Coronary artery (tissue), 2 donors: ENCODE data around the gene ARL3.
A peak's percentile ranks its signal among the peaks of the same experiment; 100 is the strongest.

Experiments
- DNase-seq: peaks from one replicate; pipeline ENCODE4 v3.0.0-alpha.2; 2017; ENCODE audit warnings: low spot score
- H3K27ac ChIP-seq, 2 donors: fragments of 200-600 bp; sonication (generic); one replicate each; pipeline ENCODE4 v1.5.1; 2016 to 2019
- H3K4me3 ChIP-seq: fragments of 200-600 bp; sonication (generic); 2 replicates; pipeline ENCODE4 v1.5.1; 2016; ENCODE audit warnings: mild to moderate bottlenecking, moderate library complexity
- CTCF ChIP-seq: fragments of 200-600 bp; sonication (generic); IDR thresholded peaks from one replicate; pipeline ENCODE4 v1.5.1; 2019; ENCODE audit warnings: antibody characterized with exemption

ARL3 gene

DNA sequence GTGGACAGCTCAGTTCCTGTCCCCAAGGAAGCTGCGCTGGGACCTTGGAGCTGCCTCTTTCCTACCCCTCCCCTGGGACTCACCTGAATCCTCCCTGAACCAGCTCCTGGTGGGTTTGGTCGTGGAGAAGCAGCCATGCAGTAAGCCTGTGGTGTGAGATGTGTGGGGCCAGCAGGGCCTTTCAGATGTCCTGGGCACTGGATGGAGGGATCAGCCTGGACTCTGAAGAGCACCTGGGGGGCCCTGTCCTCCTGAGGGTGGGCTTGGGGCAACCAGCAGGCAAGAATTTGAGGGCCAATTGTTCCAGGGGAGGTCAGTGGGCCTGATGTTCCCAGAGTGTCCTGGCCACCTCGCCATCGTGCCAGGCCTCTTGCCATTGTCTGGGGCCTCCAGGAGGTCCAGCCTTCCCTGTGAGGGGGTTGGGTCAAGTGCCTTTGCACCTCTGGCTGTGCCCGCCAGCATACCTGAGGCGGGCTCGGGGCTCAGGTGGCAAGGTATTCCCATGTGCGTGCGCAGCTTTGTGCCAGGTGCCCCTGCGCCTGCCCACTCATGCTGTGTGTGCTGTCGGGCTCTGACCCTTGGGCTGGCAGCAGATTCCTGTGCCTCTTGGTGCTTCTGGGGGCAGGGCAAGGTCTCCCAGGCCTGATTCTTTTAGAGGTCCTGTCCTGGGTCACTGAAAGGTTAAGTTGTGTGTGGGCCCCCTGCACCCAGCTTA is 62.6 kb downstream of the ARL3 start:
- peak overlapping the region; percentile 77 for H3K4me3 ChIP-seq
- no peak for DNase-seq
- H3K27ac ChIP-seq = peak overlapping the region; percentile 2 to 100

GRCh38 chr10:102650655-102651454 is 63.3 kb downstream of the ARL3 start:
- Histone ChIP-seq H3K27ac (peak overlapping the region; percentile 8 to 100), H3K4me3 (peak overlapping the region; percentile 77)
- DNase-seq = no peak
- TF ChIP-seq CTCF = no peak

More for the DNA sequence above, 62.6 kb downstream of the ARL3 start:
- no peak for TF ChIP-seq CTCF

DNA sequence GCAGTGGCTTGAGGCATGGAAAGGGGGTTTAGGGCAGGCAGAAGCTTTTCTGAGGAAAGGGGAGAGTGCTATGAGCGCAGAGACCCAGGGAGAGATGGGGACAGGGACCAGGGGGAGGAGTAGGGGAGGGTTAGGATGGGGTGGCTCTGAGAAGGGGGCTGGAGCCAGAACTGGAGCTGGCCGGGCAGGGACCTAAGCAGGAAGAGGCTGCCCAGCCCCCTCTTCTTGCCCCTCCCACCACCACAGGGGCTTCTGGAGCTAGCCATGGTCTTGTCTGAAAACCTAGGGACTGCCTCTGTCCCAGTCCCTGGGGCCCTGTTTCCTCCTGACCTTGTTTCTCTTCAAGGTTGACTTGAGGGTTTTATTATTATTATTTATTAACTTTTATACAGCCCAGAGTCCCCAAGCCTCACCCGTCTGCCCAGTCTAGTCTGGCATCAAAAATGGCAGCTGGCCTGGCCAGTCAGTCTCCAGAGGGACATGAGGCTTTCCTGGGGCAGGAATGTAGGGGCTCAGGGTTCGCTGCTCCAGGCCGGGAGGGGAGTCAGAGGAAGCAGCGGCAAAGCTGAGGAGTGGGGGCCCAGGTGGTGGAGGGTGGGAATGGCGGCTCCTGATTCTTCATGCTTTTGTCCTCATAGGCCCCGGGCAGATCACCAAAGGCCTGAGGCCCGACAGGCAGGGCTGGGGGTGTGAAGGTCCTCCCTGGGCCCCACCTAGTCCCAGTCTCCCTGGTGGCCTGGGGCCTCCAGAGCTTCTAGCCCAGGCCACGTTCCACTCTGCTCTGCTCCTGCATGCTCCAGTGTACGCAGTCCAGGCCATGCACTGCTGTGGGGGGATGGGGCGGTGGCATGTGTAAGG is 64.2 kb downstream of the ARL3 start:
- no peak for DNase-seq
- peak overlapping the region; percentile 8 to 100 for H3K27ac ChIP-seq
- TF ChIP-seq CTCF = no peak
- H3K4me3 ChIP-seq = peak overlapping the region; percentile 77

DNA sequence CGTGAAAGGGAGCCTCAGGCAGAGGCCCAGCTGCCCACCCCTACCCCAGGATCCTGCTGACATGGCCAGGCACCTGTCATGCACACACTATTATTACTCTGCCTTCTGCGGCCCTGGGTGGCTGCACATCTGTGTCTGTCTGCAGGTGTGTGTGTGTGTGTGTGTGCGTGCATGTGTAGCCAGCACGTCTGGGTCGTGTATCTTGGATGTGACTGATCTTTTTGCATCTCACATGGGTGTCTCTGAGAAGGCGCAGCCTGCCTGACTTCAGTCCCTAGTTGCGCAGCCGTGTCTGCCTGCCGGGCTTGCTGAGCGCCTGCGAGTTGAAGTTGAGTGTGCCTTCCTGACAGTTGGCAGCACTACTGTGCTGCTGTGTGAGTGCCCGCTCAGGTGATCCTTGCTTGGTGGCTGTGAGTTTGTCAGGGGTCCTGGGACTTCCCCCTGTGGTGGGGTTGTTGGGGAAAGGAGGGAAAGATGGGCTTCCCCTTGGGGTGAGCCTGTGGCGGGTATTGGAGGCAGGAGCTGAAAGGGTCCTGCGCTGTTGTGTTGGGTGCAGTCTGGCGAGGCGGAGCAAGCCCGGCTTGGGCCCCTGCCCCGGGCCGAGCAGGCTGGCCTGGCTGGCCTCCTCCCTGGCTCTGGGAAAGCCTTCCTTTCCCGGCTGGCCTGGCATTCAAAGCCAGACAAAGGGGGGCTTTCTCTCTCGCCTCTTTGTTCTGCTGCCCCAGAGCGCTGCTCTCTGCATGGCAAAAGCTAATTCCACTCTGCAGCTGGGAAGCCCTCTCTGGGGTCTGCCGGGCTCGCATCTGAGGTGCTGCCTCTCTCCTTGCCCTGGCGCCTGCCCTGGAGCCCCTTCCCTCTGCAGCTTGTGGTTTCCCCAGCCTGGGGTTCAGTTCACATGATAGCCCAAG is 65.1 kb downstream of the ARL3 start:
- no peak for TF ChIP-seq CTCF
- Histone ChIP-seq H3K27ac (peak overlapping the region; percentile 8 to 100), H3K4me3 (peak overlapping the region; percentile 77)
- no peak for DNase-seq

DNA sequence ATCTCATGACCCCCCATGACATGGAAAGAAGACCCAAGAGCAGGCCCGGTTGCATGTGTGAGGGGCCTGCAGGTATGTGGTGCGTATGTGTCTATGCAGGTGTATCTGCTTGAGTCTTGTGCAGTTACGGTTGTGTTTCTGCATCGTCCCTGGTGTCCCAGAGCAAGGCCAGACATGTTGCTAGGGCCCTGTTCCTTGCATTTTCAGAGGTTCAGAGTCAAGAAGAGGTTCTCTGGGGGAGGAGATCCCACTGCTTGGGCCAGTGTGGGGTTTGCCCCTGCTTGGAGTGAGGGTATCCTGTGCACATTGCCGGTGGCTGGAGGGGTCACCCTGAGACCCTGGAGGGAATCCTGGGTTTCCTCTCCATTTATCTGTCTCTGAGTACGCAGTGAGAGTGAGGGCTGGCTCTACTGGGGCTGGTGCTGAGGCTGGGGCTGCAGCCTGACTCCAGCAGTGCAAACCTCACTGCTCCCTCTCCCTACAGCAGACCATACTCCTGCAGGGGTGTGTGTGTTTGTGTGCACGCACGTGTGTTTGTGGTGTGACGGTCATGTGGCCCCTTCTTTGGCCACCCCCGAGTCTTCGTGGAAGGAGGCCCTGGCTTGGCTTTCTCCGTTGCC is 65.8 kb downstream of the ARL3 start:
- DNase-seq = no peak
- peak overlapping the region; percentile 77 for H3K4me3 ChIP-seq
- peak overlapping the region; percentile 93 to 100 for H3K27ac ChIP-seq
- no peak for TF ChIP-seq CTCF
